ENCODE results near the gene ARFGAP2.

- no peak for TF ChIP-seq ZNF8 (CRISPR knock-in tag; IDR thresholded peaks at IDR 0.05)
- no peak for TF ChIP-seq POU6F1 (CRISPR knock-in tag; IDR thresholded peaks at IDR 0.05; ENCODE audit: borderline replicate concordance, low read depth)
- no peak for TF ChIP-seq ARNTL (CRISPR knock-in tag; IDR thresholded peaks at IDR 0.05; ENCODE audit: borderline replicate concordance, low read depth)
- no peak for TF ChIP-seq PATZ1 (CRISPR knock-in tag; IDR thresholded peaks at IDR 0.05; ENCODE audit: borderline replicate concordance)
- TF ChIP-seq, protein P1, sequence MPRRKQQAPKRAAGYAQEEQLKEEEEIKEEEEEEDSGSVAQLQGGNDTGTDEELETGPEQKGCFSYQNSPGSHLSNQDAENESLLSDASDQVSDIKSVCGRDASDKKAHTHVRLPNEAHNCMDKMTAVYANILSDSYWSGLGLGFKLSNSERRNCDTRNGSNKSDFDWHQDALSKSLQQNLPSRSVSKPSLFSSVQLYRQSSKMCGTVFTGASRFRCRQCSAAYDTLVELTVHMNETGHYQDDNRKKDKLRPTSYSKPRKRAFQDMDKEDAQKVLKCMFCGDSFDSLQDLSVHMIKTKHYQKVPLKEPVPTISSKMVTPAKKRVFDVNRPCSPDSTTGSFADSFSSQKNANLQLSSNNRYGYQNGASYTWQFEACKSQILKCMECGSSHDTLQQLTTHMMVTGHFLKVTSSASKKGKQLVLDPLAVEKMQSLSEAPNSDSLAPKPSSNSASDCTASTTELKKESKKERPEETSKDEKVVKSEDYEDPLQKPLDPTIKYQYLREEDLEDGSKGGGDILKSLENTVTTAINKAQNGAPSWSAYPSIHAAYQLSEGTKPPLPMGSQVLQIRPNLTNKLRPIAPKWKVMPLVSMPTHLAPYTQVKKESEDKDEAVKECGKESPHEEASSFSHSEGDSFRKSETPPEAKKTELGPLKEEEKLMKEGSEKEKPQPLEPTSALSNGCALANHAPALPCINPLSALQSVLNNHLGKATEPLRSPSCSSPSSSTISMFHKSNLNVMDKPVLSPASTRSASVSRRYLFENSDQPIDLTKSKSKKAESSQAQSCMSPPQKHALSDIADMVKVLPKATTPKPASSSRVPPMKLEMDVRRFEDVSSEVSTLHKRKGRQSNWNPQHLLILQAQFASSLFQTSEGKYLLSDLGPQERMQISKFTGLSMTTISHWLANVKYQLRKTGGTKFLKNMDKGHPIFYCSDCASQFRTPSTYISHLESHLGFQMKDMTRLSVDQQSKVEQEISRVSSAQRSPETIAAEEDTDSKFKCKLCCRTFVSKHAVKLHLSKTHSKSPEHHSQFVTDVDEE (CRISPR knock-in tag; IDR thresholded peaks at IDR 0.05) = no peak
- TF ChIP-seq TOX (CRISPR knock-in tag; IDR thresholded peaks at IDR 0.05; ENCODE audit: borderline replicate concordance) = no peak
- no peak for TF ChIP-seq CSRNP3 (CRISPR knock-in tag; IDR thresholded peaks at IDR 0.05)
- TF ChIP-seq OSR1 (CRISPR knock-in tag; IDR thresholded peaks at IDR 0.05) = no peak
- no peak for TF ChIP-seq GLIS3 (CRISPR knock-in tag; IDR thresholded peaks at IDR 0.05)
- no peak for TF ChIP-seq ZFP30 (CRISPR knock-in tag; IDR thresholded peaks at IDR 0.05)
Observed at GRCh38 chr11:47166368-47166767, 10.3 kb downstream of the ARFGAP2 start.

All from SK-N-SH treated with all-trans-retinoic acid at 6 μM for 48 hours (cell line).